Measurements from ENCODE around the gene FABP7.

GRCh38 chr6:122780114-122780513 is 598 bp downstream of the FABP7 start:
- TF ChIP-seq CTCF (conservative IDR thresholded peaks at IDR 0.05 in 1 of 2, IDR thresholded peaks at IDR 0.05 in 1 of 2; ENCODE audit: extremely low read depth in 1 of 2, insufficient read depth in 1 of 2, low read depth in 1 of 2, low read length in 2 of 2) (no peak), EZH2 (IDR thresholded peaks at IDR 0.05; ENCODE audit: borderline replicate concordance, low read length) (no peak)

All from mammary epithelial cell (primary cell).